Keratinocyte (primary cell): ENCODE data around the gene HAAO. TPM values are rescaled to one million over a fixed set of nuclear protein-coding genes. Genes with fewer than 3 reads are reported as not detected.

Experiments
- DNase-seq: peaks from one replicate; pipeline ENCODE4 v3.0.0-alpha.2; 2011; ENCODE audit warnings: low read depth, missing footprints, low spot score
- FAIRE-seq: peaks from 2 replicates; lab custom pipeline; 2011; peaks lifted over from hg19 to GRCh38; lab: Jason Lieb, UNC
- H2AFZ ChIP-seq: 2 replicates; pipeline ENCODE4 v1.6.0; 2012; ENCODE audit warnings: low read length, control low read depth, inconsistent platforms; ENCODE audit not compliant: control insufficient read depth
- H3K27ac ChIP-seq: 2 replicates; pipeline ENCODE4 v1.5.1; 2011; ENCODE audit warnings: low read length; ENCODE audit not compliant: control insufficient read depth, insufficient read depth
- H3K27me3 ChIP-seq: 3 replicates; pipeline ENCODE4 v1.6.0; 2011; ENCODE audit warnings: low read length; ENCODE audit not compliant: control insufficient read depth, insufficient read depth; ENCODE audit errors: extremely low read depth
- H3K36me3 ChIP-seq, 2 experiments: 2 replicates in 1 of 2; 3 replicates in 1 of 2; pipeline ENCODE4 v1.5.1; 2011; ENCODE audit warnings: low read length in 2 of 2, mild to moderate bottlenecking in 1 of 2; ENCODE audit not compliant: control insufficient read depth in 2 of 2, insufficient read depth in 2 of 2; ENCODE audit errors: extremely low read depth in 1 of 2
- H3K4me1 ChIP-seq: 3 replicates; pipeline ENCODE4 v1.5.1; 2011; ENCODE audit warnings: low read length; ENCODE audit not compliant: control insufficient read depth, insufficient read depth; ENCODE audit errors: extremely low read depth
- H3K4me2 ChIP-seq: 3 replicates; pipeline ENCODE4 v1.6.0; 2011; ENCODE audit warnings: low read depth, low read length; ENCODE audit not compliant: control insufficient read depth, insufficient read depth; ENCODE audit errors: extremely low read depth
- H3K4me3 ChIP-seq, 3 experiments: fragments of 200-600 bp in 1 of 3; sonication (generic) in 1 of 3; 2 replicates in 2 of 3; 3 replicates in 1 of 3; pipeline ENCODE4 v1.5.1; 2011 to 2016; ENCODE audit warnings: low read length in 3 of 3, mild to moderate bottlenecking in 3 of 3, control low read depth in 2 of 3, inconsistent platforms in 1 of 3, low read depth in 1 of 3, mixed read lengths in 1 of 3, mixed run types in 1 of 3, moderate library complexity in 1 of 3; ENCODE audit not compliant: control insufficient read depth in 2 of 3, insufficient read depth in 2 of 3; ENCODE audit errors: extremely low read depth in 1 of 3
- H3K79me2 ChIP-seq: 2 replicates; pipeline ENCODE4 v1.6.0; 2012; ENCODE audit warnings: low read length; ENCODE audit not compliant: control insufficient read depth, insufficient read depth
- H3K9ac ChIP-seq: 3 replicates; pipeline ENCODE4 v1.6.0; 2011; ENCODE audit warnings: low read length; ENCODE audit not compliant: control insufficient read depth, insufficient read depth; ENCODE audit errors: extremely low read depth
- H3K9me1 ChIP-seq: 3 replicates; pipeline ENCODE4 v1.6.0; 2011; ENCODE audit warnings: low read length; ENCODE audit not compliant: control insufficient read depth, insufficient read depth; ENCODE audit errors: extremely low read depth
- H3K9me3 ChIP-seq: 2 replicates; pipeline ENCODE4 v1.5.1; 2012; ENCODE audit warnings: low read depth, low read length; ENCODE audit not compliant: control insufficient read depth
- H4K20me1 ChIP-seq: 3 replicates; pipeline ENCODE4 v1.6.0; 2011; ENCODE audit warnings: low read length; ENCODE audit not compliant: control insufficient read depth, insufficient read depth; ENCODE audit errors: extremely low read depth
- EZH2 ChIP-seq: IDR thresholded peaks from one replicate; pipeline ENCODE4 v1.6.1; 2012; ENCODE audit warnings: inconsistent platforms, mild to moderate bottlenecking, low read length, moderate library complexity
- dilution Hi-C: fragments of 300-500 bp; cut with MboI; formaldehyde crosslinking; loops from one replicate; pipeline ENCODE4 v1.7.0; 2020; ENCODE audit warnings: low sequenced_read_pairs; ENCODE audit not compliant: extremely low pct_ligation_motif_present
- polyA plus RNA-seq, 5 experiments: library from polyadenylated mRNA; depleted of rRNA in 3 of 5; stranded (reverse) in 3 of 5; stranded (forward) in 1 of 5; unstranded in 1 of 5; fragments of >200 nt; gene quantifications; 1 replicate in 1 of 5; 2 replicates in 3 of 5; 3 replicates in 1 of 5; pipeline versions ENCODE4 v1.2.1 to v1.2.3, GENCODE V29; 2011 to 2012; ENCODE audit warnings: missing spikeins in 2 of 5, low read depth in 1 of 5, low replicate concordance in 1 of 5
- TF ChIP-seq, protein P1 (sequence below), 3 experiments: IDR thresholded peaks in 1 of 3; conservative IDR thresholded peaks in 1 of 3; optimal IDR thresholded peaks in 1 of 3; 2 replicates in 2 of 3; 3 replicates in 1 of 3; pipeline versions ENCODE3 to v1.5.1; 2011; ENCODE audit warnings: low read length in 3 of 3, mild to moderate bottlenecking in 3 of 3, moderate library complexity in 2 of 3, control low read depth in 1 of 3, inconsistent platforms in 1 of 3; ENCODE audit not compliant: insufficient read depth in 2 of 3; ENCODE audit errors: extremely low read depth in 1 of 3

HAAO gene
- polyA plus RNA-seq, 1 donor (not counting 4 experiments of a cell fraction or from before 2014, with no cell fraction given), result 0.08 TPM

DNA sequence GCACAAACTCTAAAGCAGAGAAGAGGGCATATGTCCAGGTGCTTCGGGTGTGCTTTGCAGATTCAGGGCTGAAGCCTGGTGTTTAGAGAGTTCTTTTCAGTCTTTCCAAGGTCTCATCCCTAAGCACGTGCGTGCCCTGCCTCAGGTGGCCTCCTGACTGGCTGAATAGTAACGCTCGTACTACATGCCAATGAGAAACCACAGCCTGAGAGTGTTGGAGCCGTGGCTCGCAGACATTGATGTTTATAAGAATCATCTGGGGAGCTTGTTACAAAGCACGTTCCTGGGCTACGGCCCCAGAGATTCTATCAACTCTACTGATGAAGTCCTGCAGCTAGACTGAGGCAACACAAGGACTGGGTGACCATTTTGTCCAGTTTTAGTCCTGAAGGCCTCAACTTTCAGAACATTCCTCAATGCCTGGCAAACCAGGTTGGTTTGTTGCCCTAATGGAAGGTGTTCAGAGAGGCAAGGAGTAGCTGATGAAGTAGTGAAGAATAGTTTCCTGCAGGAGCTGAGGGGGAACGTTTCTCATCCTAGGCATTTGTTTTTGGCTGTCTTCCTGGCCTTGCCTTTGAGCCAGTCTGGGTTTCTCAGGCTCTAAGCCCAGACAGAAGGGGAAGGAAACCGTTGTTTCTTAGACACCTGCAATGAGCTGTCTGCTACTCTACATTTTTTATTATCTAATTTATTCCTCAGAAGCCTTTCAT is 31.5 kb upstream of the HAAO start:
- Histone ChIP-seq H3K27ac (no peak overlapping the region), H3K27me3 (no peaks in the 10 kb centered on the region), H3K4me2 (no peak overlapping the region), H3K4me3 (no peak overlapping the region), H3K9me1 (no peaks in the 10 kb centered on the region), H3K79me2 (no peaks in the 10 kb centered on the region), H2AFZ (no peak overlapping the region), H4K20me1 (no peaks in the 10 kb centered on the region), H3K4me1 (peaks cover 19% of the 10 kb centered on the region), H3K9me3 (no peaks in the 10 kb centered on the region), H3K36me3 (no peaks in the 10 kb centered on the region), H3K9ac (no peak overlapping the region)
- FAIRE-seq (no peak), DNase-seq (no peak)
- dilution Hi-C loops, result no loop called here
- TF ChIP-seq, protein P1, sequence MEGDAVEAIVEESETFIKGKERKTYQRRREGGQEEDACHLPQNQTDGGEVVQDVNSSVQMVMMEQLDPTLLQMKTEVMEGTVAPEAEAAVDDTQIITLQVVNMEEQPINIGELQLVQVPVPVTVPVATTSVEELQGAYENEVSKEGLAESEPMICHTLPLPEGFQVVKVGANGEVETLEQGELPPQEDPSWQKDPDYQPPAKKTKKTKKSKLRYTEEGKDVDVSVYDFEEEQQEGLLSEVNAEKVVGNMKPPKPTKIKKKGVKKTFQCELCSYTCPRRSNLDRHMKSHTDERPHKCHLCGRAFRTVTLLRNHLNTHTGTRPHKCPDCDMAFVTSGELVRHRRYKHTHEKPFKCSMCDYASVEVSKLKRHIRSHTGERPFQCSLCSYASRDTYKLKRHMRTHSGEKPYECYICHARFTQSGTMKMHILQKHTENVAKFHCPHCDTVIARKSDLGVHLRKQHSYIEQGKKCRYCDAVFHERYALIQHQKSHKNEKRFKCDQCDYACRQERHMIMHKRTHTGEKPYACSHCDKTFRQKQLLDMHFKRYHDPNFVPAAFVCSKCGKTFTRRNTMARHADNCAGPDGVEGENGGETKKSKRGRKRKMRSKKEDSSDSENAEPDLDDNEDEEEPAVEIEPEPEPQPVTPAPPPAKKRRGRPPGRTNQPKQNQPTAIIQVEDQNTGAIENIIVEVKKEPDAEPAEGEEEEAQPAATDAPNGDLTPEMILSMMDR (optimal IDR thresholded peaks at IDR 0.05 in 1 of 3, IDR thresholded peaks at IDR 0.05 in 1 of 3, conservative IDR thresholded peaks at IDR 0.05 in 1 of 3; ENCODE audit: extremely low read depth in 1 of 3, insufficient read depth in 2 of 3, low read length in 3 of 3), result no peak
- TF ChIP-seq EZH2, result no peak

DNA sequence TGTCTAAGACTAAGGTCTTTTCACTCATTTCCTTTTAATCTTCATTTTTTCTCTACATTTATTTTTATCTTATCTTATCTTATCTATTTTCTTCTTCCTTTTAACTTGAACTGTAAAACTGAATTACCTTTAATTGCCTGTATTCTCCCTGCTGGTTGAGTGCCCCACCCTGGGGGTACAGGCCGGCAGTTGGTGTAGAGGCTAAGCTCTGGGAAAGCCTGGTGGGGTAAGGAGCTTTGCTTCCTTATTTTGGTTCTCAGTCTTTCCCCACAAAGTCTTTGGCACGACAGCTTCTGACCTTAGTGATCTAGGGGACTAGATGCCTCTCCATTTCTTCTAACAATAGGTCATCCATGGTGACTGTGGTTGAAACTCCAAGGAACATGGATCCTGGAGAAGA is 26.8 kb upstream of the HAAO start:
- Histone ChIP-seq H2AFZ (no peak overlapping the region), H3K27ac (no peak overlapping the region), H3K4me2 (no peak overlapping the region), H4K20me1 (no peaks in the 10 kb centered on the region), H3K9me3 (no peaks in the 10 kb centered on the region), H3K4me3 (no peak overlapping the region), H3K9me1 (no peaks in the 10 kb centered on the region), H3K4me1 (no peaks in the 10 kb centered on the region), H3K79me2 (no peaks in the 10 kb centered on the region), H3K36me3 (no peaks in the 10 kb centered on the region), H3K27me3 (no peaks in the 10 kb centered on the region), H3K9ac (no peak overlapping the region)
- TF ChIP-seq, protein P1 (optimal IDR thresholded peaks at IDR 0.05 in 1 of 3, IDR thresholded peaks at IDR 0.05 in 1 of 3, conservative IDR thresholded peaks at IDR 0.05 in 1 of 3; ENCODE audit: extremely low read depth in 1 of 3, insufficient read depth in 2 of 3, low read length in 3 of 3), result no peak
- TF ChIP-seq EZH2, result no peak
- DNase-seq, result no peak
- dilution Hi-C loops, result no loop called here
- no peak for FAIRE-seq
